HEK293 (cell line): ENCODE measurements around the gene KLRD1.
A peak's percentile ranks its signal among the peaks of the same experiment; 100 is the strongest.

Experiments
- GLIS2 ChIP-seq: fragments of 450-650 bp; formaldehyde crosslinking; IDR thresholded peaks from 2 replicates; pipeline ENCODE4 v1.5.1; 2016; ENCODE audit warnings: missing biosample characterization, missing genetic modification characterization
- TCF7L2 ChIP-seq: IDR thresholded peaks from 2 replicates; pipeline ENCODE4 v1.6.1; 2011; ENCODE audit warnings: low read depth, mild to moderate bottlenecking, inconsistent platforms, low read length, moderate library complexity, borderline replicate concordance
- YY1 ChIP-seq: fragments of 450-650 bp; formaldehyde crosslinking; IDR thresholded peaks from 2 replicates; pipeline ENCODE4 v1.5.1; 2018; ENCODE audit warnings: missing biosample characterization, missing genetic modification characterization
- ZBTB17 ChIP-seq: fragments of 450-650 bp; formaldehyde crosslinking; IDR thresholded peaks from 2 replicates; pipeline ENCODE4 v1.5.1; 2016; ENCODE audit warnings: missing biosample characterization, missing genetic modification characterization
- ZBTB48 ChIP-seq: fragments of 450-650 bp; formaldehyde crosslinking; IDR thresholded peaks from 2 replicates; pipeline ENCODE4 v1.5.1; 2016; ENCODE audit warnings: missing biosample characterization, missing genetic modification characterization
- ZFP69B ChIP-seq: fragments of 450-650 bp; formaldehyde crosslinking; IDR thresholded peaks from 2 replicates; pipeline ENCODE4 v1.5.1; 2016; ENCODE audit warnings: missing biosample characterization, missing genetic modification characterization
- ZNF155 ChIP-seq: fragments of 450-650 bp; formaldehyde crosslinking; IDR thresholded peaks from 2 replicates; pipeline ENCODE4 v1.5.1; 2016; ENCODE audit warnings: missing biosample characterization, missing genetic modification characterization
- ZNF202 ChIP-seq: fragments of 450-650 bp; formaldehyde crosslinking; IDR thresholded peaks from 2 replicates; pipeline ENCODE4 v1.5.1; 2016; ENCODE audit warnings: missing biosample characterization, missing genetic modification characterization, borderline replicate concordance
- ZNF24 ChIP-seq: fragments of 450-650 bp; formaldehyde crosslinking; IDR thresholded peaks from 2 replicates; pipeline ENCODE4 v1.5.1; 2016; ENCODE audit warnings: missing biosample characterization, missing genetic modification characterization
- ZNF366 ChIP-seq: fragments of 450-650 bp; formaldehyde crosslinking; conservative IDR thresholded peaks from 2 replicates; pipeline ENCODE4 v1.5.1; 2016; ENCODE audit warnings: missing biosample characterization, missing genetic modification characterization
- ZNF510 ChIP-seq: fragments of 450-650 bp; formaldehyde crosslinking; IDR thresholded peaks from 2 replicates; pipeline ENCODE4 v1.5.1; 2018; ENCODE audit warnings: mild to moderate bottlenecking, missing genetic modification characterization, missing biosample characterization; ENCODE audit not compliant: insufficient replicate concordance
- ZNF558 ChIP-seq: fragments of 450-650 bp; formaldehyde crosslinking; IDR thresholded peaks from 2 replicates; pipeline ENCODE4 v1.5.1; 2016; ENCODE audit warnings: missing biosample characterization, missing genetic modification characterization
- ZNF610 ChIP-seq: fragments of 450-650 bp; formaldehyde crosslinking; IDR thresholded peaks from 2 replicates; pipeline ENCODE4 v1.5.1; 2016; ENCODE audit warnings: missing biosample characterization, missing genetic modification characterization, borderline replicate concordance
- ZNF623 ChIP-seq: fragments of 450-650 bp; formaldehyde crosslinking; IDR thresholded peaks from 2 replicates; pipeline ENCODE4 v1.5.1; 2016; ENCODE audit warnings: missing biosample characterization, missing genetic modification characterization
- ZNF830 ChIP-seq: fragments of 450-650 bp; IDR thresholded peaks from 2 replicates; pipeline ENCODE4 v1.5.0; 2018; ENCODE audit warnings: missing biosample characterization, missing genetic modification characterization, low read depth, mild to moderate bottlenecking, moderate library complexity
- ZNF843 ChIP-seq: fragments of 450-650 bp; formaldehyde crosslinking; IDR thresholded peaks from 2 replicates; pipeline ENCODE4 v1.5.1; 2016; ENCODE audit warnings: missing biosample characterization, missing genetic modification characterization
- ZSCAN16 ChIP-seq: fragments of 450-650 bp; formaldehyde crosslinking; IDR thresholded peaks from 2 replicates; pipeline ENCODE4 v1.5.1; 2016; ENCODE audit warnings: missing biosample characterization, missing genetic modification characterization
- ZXDB ChIP-seq: fragments of 450-650 bp; formaldehyde crosslinking; IDR thresholded peaks from 2 replicates; pipeline ENCODE4 v1.5.1; 2016; ENCODE audit warnings: missing biosample characterization, missing genetic modification characterization
- TF ChIP-seq, protein P1 (sequence below): fragments of 450-650 bp; formaldehyde crosslinking; IDR thresholded peaks from 2 replicates; pipeline ENCODE4 v1.5.1; 2016; ENCODE audit warnings: missing biosample characterization, missing genetic modification characterization, low read depth
- TF ChIP-seq, protein P2 (sequence below): fragments of 450-650 bp; IDR thresholded peaks from 2 replicates; pipeline ENCODE4 v1.5.1; 2018; ENCODE audit warnings: missing biosample characterization, mild to moderate bottlenecking, missing genetic modification characterization
- TF ChIP-seq, protein P3 (sequence below): fragments of 450-650 bp; formaldehyde crosslinking; IDR thresholded peaks from 2 replicates; pipeline ENCODE4 v1.5.1; 2017; ENCODE audit warnings: missing biosample characterization, missing genetic modification characterization
- TF ChIP-seq, protein P4 (sequence below): fragments of 450-650 bp; formaldehyde crosslinking; IDR thresholded peaks from 2 replicates; pipeline ENCODE4 v1.5.1; 2017; ENCODE audit warnings: missing biosample characterization, missing genetic modification characterization
- TF ChIP-seq, protein P5 (sequence below): fragments of 450-650 bp; formaldehyde crosslinking; IDR thresholded peaks from 2 replicates; pipeline ENCODE4 v1.5.1; 2016; ENCODE audit warnings: missing biosample characterization, missing genetic modification characterization
- TF ChIP-seq, protein P6 (sequence below): fragments of 450-650 bp; formaldehyde crosslinking; IDR thresholded peaks from 2 replicates; pipeline ENCODE4 v1.5.1; 2017; ENCODE audit warnings: missing biosample characterization, missing genetic modification characterization
- TF ChIP-seq, protein P7 (sequence below): fragments of 450-650 bp; formaldehyde crosslinking; IDR thresholded peaks from 2 replicates; pipeline ENCODE4 v1.5.1; 2017; ENCODE audit warnings: missing biosample characterization, mild to moderate bottlenecking, missing genetic modification characterization, moderate library complexity

KLRD1 gene

DNA sequence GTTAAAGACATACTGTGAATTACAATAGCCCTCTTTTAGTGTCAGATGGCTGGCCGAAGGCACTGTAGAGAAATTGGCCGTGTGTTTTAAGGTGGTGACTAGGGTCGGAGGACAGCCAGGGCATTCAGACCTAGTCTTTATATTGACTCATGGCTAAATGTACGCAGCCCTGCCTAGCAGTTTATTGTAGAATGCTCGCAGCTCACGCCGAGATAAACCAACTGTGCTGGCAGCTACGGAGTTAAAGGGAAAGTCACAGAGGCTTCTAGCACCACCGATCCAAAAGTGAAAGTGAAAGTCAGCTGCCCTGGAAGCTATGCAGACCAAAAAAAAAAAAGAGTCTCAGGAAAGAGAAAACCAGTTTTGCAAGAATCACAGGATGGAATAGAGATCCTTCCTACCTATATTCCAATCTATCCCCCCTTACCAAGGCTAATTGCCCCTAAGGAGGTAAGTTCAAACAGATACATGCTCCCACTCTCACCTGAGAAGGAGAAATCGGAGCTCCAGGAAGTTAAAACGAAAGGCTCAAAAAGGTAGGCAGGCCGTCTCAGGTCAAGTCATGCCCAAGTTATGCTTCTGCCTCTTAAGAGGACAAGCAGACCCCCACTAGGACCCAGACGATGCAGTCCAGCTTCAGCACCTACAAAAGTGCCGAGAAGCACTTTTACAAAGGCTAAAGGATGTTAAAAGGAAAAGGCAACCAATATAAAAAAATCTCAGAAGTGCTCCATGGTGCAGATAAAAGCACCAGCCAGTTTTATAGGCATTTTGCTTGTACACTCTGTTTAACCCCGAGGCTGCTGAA, 57.3 kb downstream of the KLRD1 start (continued):
- TF ChIP-seq, protein P1, sequence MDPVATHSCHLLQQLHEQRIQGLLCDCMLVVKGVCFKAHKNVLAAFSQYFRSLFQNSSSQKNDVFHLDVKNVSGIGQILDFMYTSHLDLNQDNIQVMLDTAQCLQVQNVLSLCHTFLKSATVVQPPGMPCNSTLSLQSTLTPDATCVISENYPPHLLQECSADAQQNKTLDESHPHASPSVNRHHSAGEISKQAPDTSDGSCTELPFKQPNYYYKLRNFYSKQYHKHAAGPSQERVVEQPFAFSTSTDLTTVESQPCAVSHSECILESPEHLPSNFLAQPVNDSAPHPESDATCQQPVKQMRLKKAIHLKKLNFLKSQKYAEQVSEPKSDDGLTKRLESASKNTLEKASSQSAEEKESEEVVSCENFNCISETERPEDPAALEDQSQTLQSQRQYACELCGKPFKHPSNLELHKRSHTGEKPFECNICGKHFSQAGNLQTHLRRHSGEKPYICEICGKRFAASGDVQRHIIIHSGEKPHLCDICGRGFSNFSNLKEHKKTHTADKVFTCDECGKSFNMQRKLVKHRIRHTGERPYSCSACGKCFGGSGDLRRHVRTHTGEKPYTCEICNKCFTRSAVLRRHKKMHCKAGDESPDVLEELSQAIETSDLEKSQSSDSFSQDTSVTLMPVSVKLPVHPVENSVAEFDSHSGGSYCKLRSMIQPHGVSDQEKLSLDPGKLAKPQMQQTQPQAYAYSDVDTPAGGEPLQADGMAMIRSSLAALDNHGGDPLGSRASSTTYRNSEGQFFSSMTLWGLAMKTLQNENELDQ (tag by site-specific recombination), result no peak
- TF ChIP-seq ZNF510 (tag by site-specific recombination), result no peak
- no peak for TF ChIP-seq ZSCAN16 (tag by site-specific recombination)
- no peak for TF ChIP-seq GLIS2 (tag by site-specific recombination)
- 0 out of 2 replicates have a peak, but pooled peaks have one; percentile 16 for TF ChIP-seq ZXDB (tag by site-specific recombination)
- TF ChIP-seq YY1 (tag by site-specific recombination), result no peak
- no peak for TF ChIP-seq ZNF202 (tag by site-specific recombination)
- TF ChIP-seq, protein P2, sequence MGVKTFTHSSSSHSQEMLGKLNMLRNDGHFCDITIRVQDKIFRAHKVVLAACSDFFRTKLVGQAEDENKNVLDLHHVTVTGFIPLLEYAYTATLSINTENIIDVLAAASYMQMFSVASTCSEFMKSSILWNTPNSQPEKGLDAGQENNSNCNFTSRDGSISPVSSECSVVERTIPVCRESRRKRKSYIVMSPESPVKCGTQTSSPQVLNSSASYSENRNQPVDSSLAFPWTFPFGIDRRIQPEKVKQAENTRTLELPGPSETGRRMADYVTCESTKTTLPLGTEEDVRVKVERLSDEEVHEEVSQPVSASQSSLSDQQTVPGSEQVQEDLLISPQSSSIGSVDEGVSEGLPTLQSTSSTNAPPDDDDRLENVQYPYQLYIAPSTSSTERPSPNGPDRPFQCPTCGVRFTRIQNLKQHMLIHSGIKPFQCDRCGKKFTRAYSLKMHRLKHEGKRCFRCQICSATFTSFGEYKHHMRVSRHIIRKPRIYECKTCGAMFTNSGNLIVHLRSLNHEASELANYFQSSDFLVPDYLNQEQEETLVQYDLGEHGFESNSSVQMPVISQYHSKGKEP, result no peak
- TF ChIP-seq ZNF830 (tag by site-specific recombination), result no peak
- TF ChIP-seq, protein P3, sequence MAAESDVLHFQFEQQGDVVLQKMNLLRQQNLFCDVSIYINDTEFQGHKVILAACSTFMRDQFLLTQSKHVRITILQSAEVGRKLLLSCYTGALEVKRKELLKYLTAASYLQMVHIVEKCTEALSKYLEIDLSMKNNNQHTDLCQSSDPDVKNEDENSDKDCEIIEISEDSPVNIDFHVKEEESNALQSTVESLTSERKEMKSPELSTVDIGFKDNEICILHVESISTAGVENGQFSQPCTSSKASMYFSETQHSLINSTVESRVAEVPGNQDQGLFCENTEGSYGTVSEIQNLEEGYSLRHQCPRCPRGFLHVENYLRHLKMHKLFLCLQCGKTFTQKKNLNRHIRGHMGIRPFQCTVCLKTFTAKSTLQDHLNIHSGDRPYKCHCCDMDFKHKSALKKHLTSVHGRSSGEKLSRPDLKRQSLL (tag by site-specific recombination), result no peak
- peak; percentile 65; the same call in 1 of the 2 replicates for TF ChIP-seq TCF7L2
- no peak for TF ChIP-seq ZNF610 (tag by site-specific recombination)
- TF ChIP-seq, protein P4, sequence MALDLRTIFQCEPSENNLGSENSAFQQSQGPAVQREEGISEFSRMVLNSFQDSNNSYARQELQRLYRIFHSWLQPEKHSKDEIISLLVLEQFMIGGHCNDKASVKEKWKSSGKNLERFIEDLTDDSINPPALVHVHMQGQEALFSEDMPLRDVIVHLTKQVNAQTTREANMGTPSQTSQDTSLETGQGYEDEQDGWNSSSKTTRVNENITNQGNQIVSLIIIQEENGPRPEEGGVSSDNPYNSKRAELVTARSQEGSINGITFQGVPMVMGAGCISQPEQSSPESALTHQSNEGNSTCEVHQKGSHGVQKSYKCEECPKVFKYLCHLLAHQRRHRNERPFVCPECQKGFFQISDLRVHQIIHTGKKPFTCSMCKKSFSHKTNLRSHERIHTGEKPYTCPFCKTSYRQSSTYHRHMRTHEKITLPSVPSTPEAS (tag by site-specific recombination), result no peak
- TF ChIP-seq, protein P5, sequence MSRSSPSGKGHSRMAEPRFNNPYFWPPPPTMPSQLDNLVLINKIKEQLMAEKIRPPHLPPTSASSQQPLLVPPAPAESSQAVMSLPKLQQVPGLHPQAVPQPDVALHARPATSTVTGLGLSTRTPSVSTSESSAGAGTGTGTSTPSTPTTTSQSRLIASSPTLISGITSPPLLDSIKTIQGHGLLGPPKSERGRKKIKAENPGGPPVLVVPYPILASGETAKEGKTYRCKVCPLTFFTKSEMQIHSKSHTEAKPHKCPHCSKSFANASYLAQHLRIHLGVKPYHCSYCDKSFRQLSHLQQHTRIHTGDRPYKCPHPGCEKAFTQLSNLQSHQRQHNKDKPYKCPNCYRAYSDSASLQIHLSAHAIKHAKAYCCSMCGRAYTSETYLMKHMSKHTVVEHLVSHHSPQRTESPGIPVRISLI (tag by site-specific recombination), result peak; percentile 95
- no peak for TF ChIP-seq ZNF24 (tag by site-specific recombination)
- TF ChIP-seq ZBTB17 (tag by site-specific recombination), result peak; percentile 93
- TF ChIP-seq ZNF366, result peak; percentile 43; the same call in 1 of the 2 replicates
- no peak for TF ChIP-seq ZNF558 (tag by site-specific recombination)
- no peak for TF ChIP-seq ZNF623 (tag by site-specific recombination)
- TF ChIP-seq ZNF843 (tag by site-specific recombination), result no peak
- TF ChIP-seq, protein P6, sequence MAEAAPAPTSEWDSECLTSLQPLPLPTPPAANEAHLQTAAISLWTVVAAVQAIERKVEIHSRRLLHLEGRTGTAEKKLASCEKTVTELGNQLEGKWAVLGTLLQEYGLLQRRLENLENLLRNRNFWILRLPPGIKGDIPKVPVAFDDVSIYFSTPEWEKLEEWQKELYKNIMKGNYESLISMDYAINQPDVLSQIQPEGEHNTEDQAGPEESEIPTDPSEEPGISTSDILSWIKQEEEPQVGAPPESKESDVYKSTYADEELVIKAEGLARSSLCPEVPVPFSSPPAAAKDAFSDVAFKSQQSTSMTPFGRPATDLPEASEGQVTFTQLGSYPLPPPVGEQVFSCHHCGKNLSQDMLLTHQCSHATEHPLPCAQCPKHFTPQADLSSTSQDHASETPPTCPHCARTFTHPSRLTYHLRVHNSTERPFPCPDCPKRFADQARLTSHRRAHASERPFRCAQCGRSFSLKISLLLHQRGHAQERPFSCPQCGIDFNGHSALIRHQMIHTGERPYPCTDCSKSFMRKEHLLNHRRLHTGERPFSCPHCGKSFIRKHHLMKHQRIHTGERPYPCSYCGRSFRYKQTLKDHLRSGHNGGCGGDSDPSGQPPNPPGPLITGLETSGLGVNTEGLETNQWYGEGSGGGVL (tag by site-specific recombination), result no peak
- TF ChIP-seq ZFP69B (tag by site-specific recombination), result no peak
- no peak for TF ChIP-seq ZNF155 (tag by site-specific recombination)
- no peak for TF ChIP-seq ZBTB48
- TF ChIP-seq, protein P7, sequence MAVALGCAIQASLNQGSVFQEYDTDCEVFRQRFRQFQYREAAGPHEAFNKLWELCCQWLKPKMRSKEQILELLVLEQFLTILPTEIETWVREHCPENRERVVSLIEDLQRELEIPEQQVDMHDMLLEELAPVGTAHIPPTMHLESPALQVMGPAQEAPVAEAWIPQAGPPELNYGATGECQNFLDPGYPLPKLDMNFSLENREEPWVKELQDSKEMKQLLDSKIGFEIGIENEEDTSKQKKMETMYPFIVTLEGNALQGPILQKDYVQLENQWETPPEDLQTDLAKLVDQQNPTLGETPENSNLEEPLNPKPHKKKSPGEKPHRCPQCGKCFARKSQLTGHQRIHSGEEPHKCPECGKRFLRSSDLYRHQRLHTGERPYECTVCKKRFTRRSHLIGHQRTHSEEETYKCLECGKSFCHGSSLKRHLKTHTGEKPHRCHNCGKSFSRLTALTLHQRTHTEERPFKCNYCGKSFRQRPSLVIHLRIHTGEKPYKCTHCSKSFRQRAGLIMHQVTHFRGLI (tag by site-specific recombination), result no peak
